HG03342 (cell line): ENCODE results near the gene FOXA2.
"Not testable (repeated sequence)": the region's sequence is repeated elsewhere in the genome, so short reads cannot be mapped to it uniquely, and the experiment has no call there.

ENCODE experiments used
- ATAC-seq: cut with Tn5 transposase; IDR thresholded peaks from one replicate; pipeline ENCODE4 v1.9.1; 2021; ENCODE audit warnings: mild to moderate bottlenecking, moderate library complexity; ENCODE audit not compliant: unreplicated experiment

Gene FOXA2

GRCh38 chr20:22584522-22584921 lies at the start of gene FOXA2:
FOXA2 (minus strand) TSS chr20:22584572; CDS start chr20:22584278, 294 bp downstream.
- ATAC-seq: no peak

- ATAC-seq: no peak
Measured at GRCh38 chr20:22630701-22631100, 46.3 kb upstream of the FOXA2 start.

- ATAC-seq: no peak
Measured at GRCh38 chr20:22629927-22630326, 45.6 kb upstream of the FOXA2 start.

GRCh38 chr20:22629447-22629846 lies 45.1 kb upstream of the FOXA2 start:
- no peak for ATAC-seq

GRCh38 chr20:22626496-22626895 lies 42.1 kb upstream of the FOXA2 start:
- no peak for ATAC-seq

- ATAC-seq: no peak
Measured at GRCh38 chr20:22623211-22623610, 38.8 kb upstream of the FOXA2 start.

- no peak for ATAC-seq
Measured at GRCh38 chr20:22620342-22620741, 36.0 kb upstream of the FOXA2 start.

- no peak for ATAC-seq
Measured at GRCh38 chr20:22619806-22620205, 35.4 kb upstream of the FOXA2 start.

- no peak for ATAC-seq
Measured at GRCh38 chr20:22619272-22619671, 34.9 kb upstream of the FOXA2 start.

GRCh38 chr20:22617160-22617559 lies 32.8 kb upstream of the FOXA2 start:
- ATAC-seq: no peak

- no peak for ATAC-seq
Measured at GRCh38 chr20:22616551-22616950, 32.2 kb upstream of the FOXA2 start.

- no peak for ATAC-seq
Measured at GRCh38 chr20:22615425-22615824, 31.1 kb upstream of the FOXA2 start.

GRCh38 chr20:22611636-22612035 lies 27.3 kb upstream of the FOXA2 start:
- no peak for ATAC-seq

- ATAC-seq: no peak
Measured at GRCh38 chr20:22607695-22608094, 23.3 kb upstream of the FOXA2 start.

- no peak for ATAC-seq
Measured at GRCh38 chr20:22604815-22605214, 20.4 kb upstream of the FOXA2 start.

GRCh38 chr20:22601361-22602141 lies 17.2 kb upstream of the FOXA2 start:
- ATAC-seq: no peak

GRCh38 chr20:22599258-22599657 lies 14.9 kb upstream of the FOXA2 start:
- not testable (repeated sequence) for ATAC-seq

GRCh38 chr20:22597303-22597702 lies 12.9 kb upstream of the FOXA2 start:
- ATAC-seq: no peak

- no peak for ATAC-seq
Measured at GRCh38 chr20:22590662-22591061, 6.3 kb upstream of the FOXA2 start.

- no peak for ATAC-seq
Measured at GRCh38 chr20:22586645-22587310, 2.4 kb upstream of the FOXA2 start.

GRCh38 chr20:22585786-22586493 lies 1.6 kb upstream of the FOXA2 start:
- no peak for ATAC-seq
